ENCODE measurements around the gene DENND1A. TPM values are rescaled to one million over a fixed set of nuclear protein-coding genes. Genes with fewer than 3 reads are reported as not detected.

The DENND1A gene
- polyA plus RNA-seq, 2 of the 4 experiments (the other 2 are of a cell fraction) = 15.1 to 21.9 TPM

DNA sequence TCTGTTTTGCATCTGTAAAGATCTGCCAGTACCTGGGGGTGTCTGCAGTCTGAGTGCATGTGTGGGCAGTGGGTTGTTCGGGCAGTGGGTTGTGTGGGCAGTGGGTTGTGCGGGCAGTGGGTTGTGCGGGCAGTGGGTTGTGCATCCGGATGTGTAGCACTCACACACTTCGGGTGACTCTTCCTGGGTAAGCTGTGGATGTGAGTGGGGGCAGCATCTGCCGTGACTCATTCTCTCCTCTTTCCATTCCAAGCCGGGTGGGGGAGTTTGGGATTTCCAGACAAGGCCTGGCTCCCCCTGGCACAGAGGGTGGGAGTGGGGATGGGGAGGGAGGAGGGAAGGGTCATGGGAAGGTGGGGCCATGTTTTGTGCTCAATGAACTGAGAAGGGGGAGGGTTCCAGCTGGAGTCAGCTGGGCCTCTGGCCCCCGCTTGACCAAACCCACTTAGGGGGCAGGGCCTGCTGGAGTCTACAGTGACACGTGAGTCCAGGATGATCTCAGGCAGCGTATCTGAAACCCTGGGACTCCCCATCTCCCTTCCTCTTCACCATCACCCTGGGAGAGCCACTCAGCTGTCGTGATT is 565.6 kb downstream of the DENND1A start:
- H3K9me3 ChIP-seq = no peaks in the 10 kb centered on the region
- no peak overlapping the region for H3K4me2 ChIP-seq
- WGBS (ENCODE audit: missing lambda C conversion rate) = 79% methylated on average over 11 of the region's 11 CpGs
- H3K27ac ChIP-seq = no peak overlapping the region
- ChIA-PET POLR2A (no interaction called here), CTCF (interaction anchor here (0.6 to 11.4 kb wide), 4 partner anchors 10 to 369 kb away, joined by 3 to 84 read pairs (median 25); partner anchors contain the start of gene CRB2)
- FAIRE-seq (no peak), DNase-seq (ENCODE audit: low read depth in 1 of 2, low spot score in 1 of 2) (no peak), ATAC-seq (no peak)
- H3K4me3 ChIP-seq = no peak overlapping the region
- H3K4me1 ChIP-seq = peaks cover 20% of the 10 kb centered on the region
- no peak for TF ChIP-seq MAZ (IDR thresholded peaks at IDR 0.05; ENCODE audit: borderline replicate concordance, low read depth, low read length)
- no peak for TF ChIP-seq ZC3H11A (IDR thresholded peaks at IDR 0.05)
- TF ChIP-seq, protein P1, sequence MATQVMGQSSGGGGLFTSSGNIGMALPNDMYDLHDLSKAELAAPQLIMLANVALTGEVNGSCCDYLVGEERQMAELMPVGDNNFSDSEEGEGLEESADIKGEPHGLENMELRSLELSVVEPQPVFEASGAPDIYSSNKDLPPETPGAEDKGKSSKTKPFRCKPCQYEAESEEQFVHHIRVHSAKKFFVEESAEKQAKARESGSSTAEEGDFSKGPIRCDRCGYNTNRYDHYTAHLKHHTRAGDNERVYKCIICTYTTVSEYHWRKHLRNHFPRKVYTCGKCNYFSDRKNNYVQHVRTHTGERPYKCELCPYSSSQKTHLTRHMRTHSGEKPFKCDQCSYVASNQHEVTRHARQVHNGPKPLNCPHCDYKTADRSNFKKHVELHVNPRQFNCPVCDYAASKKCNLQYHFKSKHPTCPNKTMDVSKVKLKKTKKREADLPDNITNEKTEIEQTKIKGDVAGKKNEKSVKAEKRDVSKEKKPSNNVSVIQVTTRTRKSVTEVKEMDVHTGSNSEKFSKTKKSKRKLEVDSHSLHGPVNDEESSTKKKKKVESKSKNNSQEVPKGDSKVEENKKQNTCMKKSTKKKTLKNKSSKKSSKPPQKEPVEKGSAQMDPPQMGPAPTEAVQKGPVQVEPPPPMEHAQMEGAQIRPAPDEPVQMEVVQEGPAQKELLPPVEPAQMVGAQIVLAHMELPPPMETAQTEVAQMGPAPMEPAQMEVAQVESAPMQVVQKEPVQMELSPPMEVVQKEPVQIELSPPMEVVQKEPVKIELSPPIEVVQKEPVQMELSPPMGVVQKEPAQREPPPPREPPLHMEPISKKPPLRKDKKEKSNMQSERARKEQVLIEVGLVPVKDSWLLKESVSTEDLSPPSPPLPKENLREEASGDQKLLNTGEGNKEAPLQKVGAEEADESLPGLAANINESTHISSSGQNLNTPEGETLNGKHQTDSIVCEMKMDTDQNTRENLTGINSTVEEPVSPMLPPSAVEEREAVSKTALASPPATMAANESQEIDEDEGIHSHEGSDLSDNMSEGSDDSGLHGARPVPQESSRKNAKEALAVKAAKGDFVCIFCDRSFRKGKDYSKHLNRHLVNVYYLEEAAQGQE (IDR thresholded peaks at IDR 0.05) = no peak
- no peak for TF ChIP-seq CHD2 (IDR thresholded peaks at IDR 0.05; ENCODE audit: low read length, partially characterized antibody)
- no peak for TF ChIP-seq MAFK (IDR thresholded peaks at IDR 0.05; ENCODE audit: partially characterized antibody)
- no peak for TF ChIP-seq EHF (CRISPR knock-in tag; IDR thresholded peaks at IDR 0.05)
- TF ChIP-seq ZSCAN20 (CRISPR knock-in tag; IDR thresholded peaks at IDR 0.05) = no peak
- TF ChIP-seq, protein P2, sequence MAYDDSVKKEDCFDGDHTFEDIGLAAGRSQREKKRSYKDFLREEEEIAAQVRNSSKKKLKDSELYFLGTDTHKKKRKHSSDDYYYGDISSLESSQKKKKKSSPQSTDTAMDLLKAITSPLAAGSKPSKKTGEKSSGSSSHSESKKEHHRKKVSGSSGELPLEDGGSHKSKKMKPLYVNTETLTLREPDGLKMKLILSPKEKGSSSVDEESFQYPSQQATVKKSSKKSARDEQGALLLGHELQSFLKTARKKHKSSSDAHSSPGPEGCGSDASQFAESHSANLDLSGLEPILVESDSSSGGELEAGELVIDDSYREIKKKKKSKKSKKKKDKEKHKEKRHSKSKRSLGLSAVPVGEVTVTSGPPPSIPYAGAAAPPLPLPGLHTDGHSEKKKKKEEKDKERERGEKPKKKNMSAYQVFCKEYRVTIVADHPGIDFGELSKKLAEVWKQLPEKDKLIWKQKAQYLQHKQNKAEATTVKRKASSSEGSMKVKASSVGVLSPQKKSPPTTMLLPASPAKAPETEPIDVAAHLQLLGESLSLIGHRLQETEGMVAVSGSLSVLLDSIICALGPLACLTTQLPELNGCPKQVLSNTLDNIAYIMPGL (CRISPR knock-in tag; IDR thresholded peaks at IDR 0.05; ENCODE audit: borderline replicate concordance) = no peak
- no peak for TF ChIP-seq EHMT2 (IDR thresholded peaks at IDR 0.05; ENCODE audit: low read depth)
- TF ChIP-seq, protein P3, sequence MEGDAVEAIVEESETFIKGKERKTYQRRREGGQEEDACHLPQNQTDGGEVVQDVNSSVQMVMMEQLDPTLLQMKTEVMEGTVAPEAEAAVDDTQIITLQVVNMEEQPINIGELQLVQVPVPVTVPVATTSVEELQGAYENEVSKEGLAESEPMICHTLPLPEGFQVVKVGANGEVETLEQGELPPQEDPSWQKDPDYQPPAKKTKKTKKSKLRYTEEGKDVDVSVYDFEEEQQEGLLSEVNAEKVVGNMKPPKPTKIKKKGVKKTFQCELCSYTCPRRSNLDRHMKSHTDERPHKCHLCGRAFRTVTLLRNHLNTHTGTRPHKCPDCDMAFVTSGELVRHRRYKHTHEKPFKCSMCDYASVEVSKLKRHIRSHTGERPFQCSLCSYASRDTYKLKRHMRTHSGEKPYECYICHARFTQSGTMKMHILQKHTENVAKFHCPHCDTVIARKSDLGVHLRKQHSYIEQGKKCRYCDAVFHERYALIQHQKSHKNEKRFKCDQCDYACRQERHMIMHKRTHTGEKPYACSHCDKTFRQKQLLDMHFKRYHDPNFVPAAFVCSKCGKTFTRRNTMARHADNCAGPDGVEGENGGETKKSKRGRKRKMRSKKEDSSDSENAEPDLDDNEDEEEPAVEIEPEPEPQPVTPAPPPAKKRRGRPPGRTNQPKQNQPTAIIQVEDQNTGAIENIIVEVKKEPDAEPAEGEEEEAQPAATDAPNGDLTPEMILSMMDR (IDR thresholded peaks at IDR 0.05) = no peak
- TF ChIP-seq FOXS1 (CRISPR knock-in tag; IDR thresholded peaks at IDR 0.05) = no peak
- TF ChIP-seq, protein P4, sequence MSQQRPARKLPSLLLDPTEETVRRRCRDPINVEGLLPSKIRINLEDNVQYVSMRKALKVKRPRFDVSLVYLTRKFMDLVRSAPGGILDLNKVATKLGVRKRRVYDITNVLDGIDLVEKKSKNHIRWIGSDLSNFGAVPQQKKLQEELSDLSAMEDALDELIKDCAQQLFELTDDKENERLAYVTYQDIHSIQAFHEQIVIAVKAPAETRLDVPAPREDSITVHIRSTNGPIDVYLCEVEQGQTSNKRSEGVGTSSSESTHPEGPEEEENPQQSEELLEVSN (IDR thresholded peaks at IDR 0.05; ENCODE audit: borderline replicate concordance, low read depth) = no peak
- no peak for TF ChIP-seq HOXB5 (CRISPR knock-in tag; IDR thresholded peaks at IDR 0.05)
- no peak for TF ChIP-seq SREBF2 (IDR thresholded peaks at IDR 0.05)
- no peak for TF ChIP-seq RAD21 (conservative IDR thresholded peaks at IDR 0.05 in 1 of 2, IDR thresholded peaks at IDR 0.05 in 1 of 2)

DNA sequence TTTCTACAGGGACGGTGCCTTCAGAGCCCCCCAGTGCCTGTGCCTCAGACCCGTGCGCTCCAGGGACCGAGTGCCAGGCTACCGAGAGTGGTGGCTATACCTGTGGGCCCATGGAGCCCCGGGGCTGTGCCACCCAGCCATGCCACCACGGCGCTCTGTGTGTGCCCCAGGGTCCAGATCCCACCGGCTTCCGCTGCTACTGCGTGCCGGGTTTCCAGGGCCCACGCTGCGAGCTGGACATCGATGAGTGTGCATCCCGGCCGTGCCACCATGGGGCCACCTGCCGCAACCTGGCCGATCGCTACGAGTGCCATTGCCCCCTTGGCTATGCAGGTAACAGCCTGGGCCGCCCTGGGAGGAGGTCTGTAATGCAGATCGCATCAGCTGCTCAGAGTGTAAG is 567.1 kb downstream of the DENND1A start:
- H3K4me3 ChIP-seq = no peak overlapping the region
- WGBS (ENCODE audit: missing lambda C conversion rate) = no CpG with 5 or more reads among the region's 23 CpGs
- POLR2A ChIA-PET = no interaction called here
- no peak for TF ChIP-seq FOXS1 (CRISPR knock-in tag; IDR thresholded peaks at IDR 0.05)
- no peak for TF ChIP-seq CHD4 (IDR thresholded peaks at IDR 0.05; ENCODE audit: borderline replicate concordance)
- TF ChIP-seq, protein P5, sequence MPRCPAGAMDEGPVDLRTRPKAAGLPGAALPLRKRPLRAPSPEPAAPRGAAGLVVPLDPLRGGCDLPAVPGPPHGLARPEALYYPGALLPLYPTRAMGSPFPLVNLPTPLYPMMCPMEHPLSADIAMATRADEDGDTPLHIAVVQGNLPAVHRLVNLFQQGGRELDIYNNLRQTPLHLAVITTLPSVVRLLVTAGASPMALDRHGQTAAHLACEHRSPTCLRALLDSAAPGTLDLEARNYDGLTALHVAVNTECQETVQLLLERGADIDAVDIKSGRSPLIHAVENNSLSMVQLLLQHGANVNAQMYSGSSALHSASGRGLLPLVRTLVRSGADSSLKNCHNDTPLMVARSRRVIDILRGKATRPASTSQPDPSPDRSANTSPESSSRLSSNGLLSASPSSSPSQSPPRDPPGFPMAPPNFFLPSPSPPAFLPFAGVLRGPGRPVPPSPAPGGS (IDR thresholded peaks at IDR 0.05) = no peak
- no peaks in the 10 kb centered on the region for H3K9me3 ChIP-seq
- no peak overlapping the region for H3K4me2 ChIP-seq
- H3K27ac ChIP-seq = no peak overlapping the region
- FAIRE-seq (no peak), ATAC-seq (no peak), DNase-seq (ENCODE audit: low read depth in 1 of 2, low spot score in 1 of 2) (no peak)
- peaks cover 12% of the 10 kb centered on the region for H3K4me1 ChIP-seq
- CTCF ChIA-PET = interaction anchor here (5.7 to 11.4 kb wide), 2 partner anchors 8 to 13 kb away, joined by 46 to 84 read pairs; partner anchors contain the start of gene CRB2
